Keratinocyte (primary cell): ENCODE measurements around the gene SCEL. TPM values are rescaled to one million over a fixed set of nuclear protein-coding genes. Genes with fewer than 3 reads are reported as not detected.

ENCODE experiments used
- DNase-seq: peaks from one replicate; pipeline ENCODE4 v3.0.0-alpha.2; 2011; ENCODE audit warnings: low read depth, missing footprints, low spot score
- FAIRE-seq: peaks from 2 replicates; lab custom pipeline; 2011; peaks lifted over from hg19 to GRCh38; lab: Jason Lieb, UNC
- H2AFZ ChIP-seq: 2 replicates; pipeline ENCODE4 v1.6.0; 2012; ENCODE audit warnings: low read length, control low read depth, inconsistent platforms; ENCODE audit not compliant: control insufficient read depth
- H3K27ac ChIP-seq: 2 replicates; pipeline ENCODE4 v1.5.1; 2011; ENCODE audit warnings: low read length; ENCODE audit not compliant: control insufficient read depth, insufficient read depth
- H3K27me3 ChIP-seq: 3 replicates; pipeline ENCODE4 v1.6.0; 2011; ENCODE audit warnings: low read length; ENCODE audit not compliant: control insufficient read depth, insufficient read depth; ENCODE audit errors: extremely low read depth
- H3K36me3 ChIP-seq, 2 experiments: 2 replicates in 1 of 2; 3 replicates in 1 of 2; pipeline ENCODE4 v1.5.1; 2011; ENCODE audit warnings: low read length in 2 of 2, mild to moderate bottlenecking in 1 of 2; ENCODE audit not compliant: control insufficient read depth in 2 of 2, insufficient read depth in 2 of 2; ENCODE audit errors: extremely low read depth in 1 of 2
- H3K4me1 ChIP-seq: 3 replicates; pipeline ENCODE4 v1.5.1; 2011; ENCODE audit warnings: low read length; ENCODE audit not compliant: control insufficient read depth, insufficient read depth; ENCODE audit errors: extremely low read depth
- H3K4me2 ChIP-seq: 3 replicates; pipeline ENCODE4 v1.6.0; 2011; ENCODE audit warnings: low read depth, low read length; ENCODE audit not compliant: control insufficient read depth, insufficient read depth; ENCODE audit errors: extremely low read depth
- H3K4me3 ChIP-seq, 3 experiments: fragments of 200-600 bp in 1 of 3; sonication (generic) in 1 of 3; 2 replicates in 2 of 3; 3 replicates in 1 of 3; pipeline ENCODE4 v1.5.1; 2011 to 2016; ENCODE audit warnings: low read length in 3 of 3, mild to moderate bottlenecking in 3 of 3, control low read depth in 2 of 3, inconsistent platforms in 1 of 3, low read depth in 1 of 3, mixed read lengths in 1 of 3, mixed run types in 1 of 3, moderate library complexity in 1 of 3; ENCODE audit not compliant: control insufficient read depth in 2 of 3, insufficient read depth in 2 of 3; ENCODE audit errors: extremely low read depth in 1 of 3
- H3K79me2 ChIP-seq: 2 replicates; pipeline ENCODE4 v1.6.0; 2012; ENCODE audit warnings: low read length; ENCODE audit not compliant: control insufficient read depth, insufficient read depth
- H3K9ac ChIP-seq: 3 replicates; pipeline ENCODE4 v1.6.0; 2011; ENCODE audit warnings: low read length; ENCODE audit not compliant: control insufficient read depth, insufficient read depth; ENCODE audit errors: extremely low read depth
- H3K9me1 ChIP-seq: 3 replicates; pipeline ENCODE4 v1.6.0; 2011; ENCODE audit warnings: low read length; ENCODE audit not compliant: control insufficient read depth, insufficient read depth; ENCODE audit errors: extremely low read depth
- H3K9me3 ChIP-seq: 2 replicates; pipeline ENCODE4 v1.5.1; 2012; ENCODE audit warnings: low read depth, low read length; ENCODE audit not compliant: control insufficient read depth
- H4K20me1 ChIP-seq: 3 replicates; pipeline ENCODE4 v1.6.0; 2011; ENCODE audit warnings: low read length; ENCODE audit not compliant: control insufficient read depth, insufficient read depth; ENCODE audit errors: extremely low read depth
- EZH2 ChIP-seq: IDR thresholded peaks from one replicate; pipeline ENCODE4 v1.6.1; 2012; ENCODE audit warnings: inconsistent platforms, mild to moderate bottlenecking, low read length, moderate library complexity
- dilution Hi-C: fragments of 300-500 bp; cut with MboI; formaldehyde crosslinking; loops from one replicate; pipeline ENCODE4 v1.7.0; 2020; ENCODE audit warnings: low sequenced_read_pairs; ENCODE audit not compliant: extremely low pct_ligation_motif_present
- polyA plus RNA-seq, 5 experiments: library from polyadenylated mRNA; depleted of rRNA in 3 of 5; stranded (reverse) in 3 of 5; stranded (forward) in 1 of 5; unstranded in 1 of 5; fragments of >200 nt; gene quantifications; 1 replicate in 1 of 5; 2 replicates in 3 of 5; 3 replicates in 1 of 5; pipeline versions ENCODE4 v1.2.1 to v1.2.3, GENCODE V29; 2011 to 2012; ENCODE audit warnings: missing spikeins in 2 of 5, low read depth in 1 of 5, low replicate concordance in 1 of 5
- TF ChIP-seq, protein P1 (sequence below), 3 experiments: IDR thresholded peaks in 1 of 3; conservative IDR thresholded peaks in 1 of 3; optimal IDR thresholded peaks in 1 of 3; 2 replicates in 2 of 3; 3 replicates in 1 of 3; pipeline versions ENCODE3 to v1.5.1; 2011; ENCODE audit warnings: low read length in 3 of 3, mild to moderate bottlenecking in 3 of 3, moderate library complexity in 2 of 3, control low read depth in 1 of 3, inconsistent platforms in 1 of 3; ENCODE audit not compliant: insufficient read depth in 2 of 3; ENCODE audit errors: extremely low read depth in 1 of 3

The SCEL gene
- polyA plus RNA-seq, 1 donor (not counting 4 experiments of a cell fraction or from before 2014, with no cell fraction given) = 30.5 TPM

DNA sequence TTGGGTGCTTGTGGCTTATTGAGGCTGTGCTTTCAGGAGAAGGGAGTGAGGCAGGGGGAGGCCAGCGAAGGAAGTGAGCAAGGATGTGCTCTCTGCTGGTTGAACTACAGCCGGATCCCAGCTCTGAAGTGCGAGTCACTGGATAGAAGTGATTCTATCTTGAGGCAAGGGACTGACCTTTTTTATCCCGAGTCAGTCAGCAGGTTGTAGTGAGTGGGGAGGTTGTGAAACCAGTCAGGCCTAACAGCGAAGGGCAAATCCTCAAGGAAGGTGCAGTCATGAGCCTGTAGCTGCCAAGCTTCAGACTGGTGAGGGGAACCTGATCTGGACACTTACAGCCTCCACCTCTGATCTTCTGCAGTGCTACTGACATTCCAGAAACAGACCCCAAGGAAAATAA is 18.6 kb downstream of the SCEL start:
- H3K36me3 ChIP-seq = no peaks in the 10 kb centered on the region
- peaks cover 15% of the 10 kb centered on the region for H3K4me1 ChIP-seq
- H4K20me1 ChIP-seq = no peaks in the 10 kb centered on the region
- no peak for TF ChIP-seq EZH2
- TF ChIP-seq, protein P1, sequence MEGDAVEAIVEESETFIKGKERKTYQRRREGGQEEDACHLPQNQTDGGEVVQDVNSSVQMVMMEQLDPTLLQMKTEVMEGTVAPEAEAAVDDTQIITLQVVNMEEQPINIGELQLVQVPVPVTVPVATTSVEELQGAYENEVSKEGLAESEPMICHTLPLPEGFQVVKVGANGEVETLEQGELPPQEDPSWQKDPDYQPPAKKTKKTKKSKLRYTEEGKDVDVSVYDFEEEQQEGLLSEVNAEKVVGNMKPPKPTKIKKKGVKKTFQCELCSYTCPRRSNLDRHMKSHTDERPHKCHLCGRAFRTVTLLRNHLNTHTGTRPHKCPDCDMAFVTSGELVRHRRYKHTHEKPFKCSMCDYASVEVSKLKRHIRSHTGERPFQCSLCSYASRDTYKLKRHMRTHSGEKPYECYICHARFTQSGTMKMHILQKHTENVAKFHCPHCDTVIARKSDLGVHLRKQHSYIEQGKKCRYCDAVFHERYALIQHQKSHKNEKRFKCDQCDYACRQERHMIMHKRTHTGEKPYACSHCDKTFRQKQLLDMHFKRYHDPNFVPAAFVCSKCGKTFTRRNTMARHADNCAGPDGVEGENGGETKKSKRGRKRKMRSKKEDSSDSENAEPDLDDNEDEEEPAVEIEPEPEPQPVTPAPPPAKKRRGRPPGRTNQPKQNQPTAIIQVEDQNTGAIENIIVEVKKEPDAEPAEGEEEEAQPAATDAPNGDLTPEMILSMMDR (optimal IDR thresholded peaks at IDR 0.05 in 1 of 3, IDR thresholded peaks at IDR 0.05 in 1 of 3, conservative IDR thresholded peaks at IDR 0.05 in 1 of 3; ENCODE audit: extremely low read depth in 1 of 3, insufficient read depth in 2 of 3, low read length in 3 of 3) = no peak
- no peaks in the 10 kb centered on the region for H3K27me3 ChIP-seq
- H3K9ac ChIP-seq = no peak overlapping the region
- H3K4me3 ChIP-seq = no peak overlapping the region
- no peak overlapping the region for H3K27ac ChIP-seq
- no peak overlapping the region for H3K4me2 ChIP-seq
- dilution Hi-C loops = no loop called here
- FAIRE-seq (no peak), DNase-seq (no peak)
- no peaks in the 10 kb centered on the region for H3K79me2 ChIP-seq
- H2AFZ ChIP-seq = peak overlapping the region; percentile 27
- H3K9me3 ChIP-seq = no peaks in the 10 kb centered on the region
- no peaks in the 10 kb centered on the region for H3K9me1 ChIP-seq

DNA sequence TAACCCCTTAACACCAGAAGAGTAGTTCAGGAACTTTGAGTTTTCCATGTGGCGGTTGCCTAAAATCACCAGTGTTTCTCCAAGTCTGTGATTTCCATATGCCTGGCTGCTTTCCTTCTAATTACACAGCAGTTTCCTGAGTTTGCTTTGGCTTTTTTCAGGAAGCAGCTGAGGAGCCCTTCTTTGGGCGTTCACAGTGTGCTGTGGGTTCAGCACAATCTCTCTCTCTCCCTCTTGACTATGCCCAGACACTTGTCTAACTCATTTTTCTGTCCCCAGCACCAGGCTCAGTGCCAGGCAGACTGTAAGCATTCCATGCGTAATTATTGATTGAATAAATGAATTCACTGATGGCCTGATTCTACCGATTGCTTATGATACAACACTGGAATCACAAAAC is 19.7 kb downstream of the SCEL start:
- dilution Hi-C loops = no loop called here
- H3K4me2 ChIP-seq = no peak overlapping the region
- TF ChIP-seq, protein P1 (optimal IDR thresholded peaks at IDR 0.05 in 1 of 3, IDR thresholded peaks at IDR 0.05 in 1 of 3, conservative IDR thresholded peaks at IDR 0.05 in 1 of 3; ENCODE audit: extremely low read depth in 1 of 3, insufficient read depth in 2 of 3, low read length in 3 of 3) = no peak
- TF ChIP-seq EZH2 = no peak
- no peaks in the 10 kb centered on the region for H3K9me3 ChIP-seq
- no peaks in the 10 kb centered on the region for H3K27me3 ChIP-seq
- peaks cover 24% of the 10 kb centered on the region for H3K4me1 ChIP-seq
- no peaks in the 10 kb centered on the region for H4K20me1 ChIP-seq
- H3K4me3 ChIP-seq = no peak overlapping the region
- FAIRE-seq = peak; percentile 52
- H3K36me3 ChIP-seq = peaks cover 0 to 2% of the 10 kb centered on the region in 2 experiments
- no peak for DNase-seq
- H3K9ac ChIP-seq = no peak overlapping the region
- no peaks in the 10 kb centered on the region for H3K79me2 ChIP-seq
- H3K9me1 ChIP-seq = no peaks in the 10 kb centered on the region
- no peak overlapping the region for H3K27ac ChIP-seq
- no peak overlapping the region for H2AFZ ChIP-seq
